GM23338 (cell line): ENCODE measurements around the gene RP2. TPM values are rescaled to one million over a fixed set of nuclear protein-coding genes. Genes with fewer than 3 reads are reported as not detected.

ENCODE experiments used
- ATAC-seq: fragments of 200-7000 bp; cut with Tn5 transposase; 3 replicates; pipeline ENCODE4 v1.9.1; 2020
- DNase-seq: peaks from one replicate; pipeline ENCODE4 v3.0.0-alpha.2; 2015; ENCODE audit warnings: low spot score
- H2AFZ ChIP-seq: fragments of 200-600 bp; sonication (generic); 2 replicates; pipeline ENCODE4 v1.8.0; 2016; ENCODE audit warnings: antibody characterized with exemption, mild to moderate bottlenecking, moderate library complexity
- H3F3A ChIP-seq: fragments of 200-600 bp; sonication (generic); replicated peaks from 2 replicates; pipeline ENCODE4 v1.8.0; 2017; ENCODE audit warnings: antibody characterized with exemption, mixed run types, low read depth
- H3K27ac ChIP-seq: fragments of 200-600 bp; sonication (generic); 2 replicates; pipeline ENCODE4 v1.6.1; 2016; ENCODE audit warnings: low read depth
- H3K27me3 ChIP-seq: fragments of 200-600 bp; sonication (generic); 2 replicates; pipeline ENCODE4 v1.8.0; 2016; ENCODE audit warnings: mild to moderate bottlenecking, mixed run types, moderate library complexity; ENCODE audit not compliant: insufficient read depth
- H3K36me3 ChIP-seq: fragments of 200-600 bp; sonication (generic); 2 replicates; pipeline ENCODE4 v1.8.0; 2016; ENCODE audit warnings: mild to moderate bottlenecking; ENCODE audit not compliant: insufficient read depth
- H3K4me1 ChIP-seq: fragments of 200-600 bp; sonication (generic); 2 replicates; pipeline ENCODE4 v1.8.0; 2016; ENCODE audit warnings: mild to moderate bottlenecking, moderate library complexity; ENCODE audit not compliant: insufficient read depth
- H3K4me2 ChIP-seq: fragments of 200-600 bp; sonication (generic); 2 replicates; pipeline ENCODE4 v1.7.1; 2017; ENCODE audit warnings: mixed run types
- H3K4me3 ChIP-seq: fragments of 200-600 bp; sonication (generic); 2 replicates; pipeline ENCODE4 v1.6.1; 2016; ENCODE audit warnings: mixed run types
- H3K79me2 ChIP-seq: fragments of 200-600 bp; sonication (generic); replicated peaks from 2 replicates; pipeline ENCODE4 v1.8.0; 2017; ENCODE audit warnings: mild to moderate bottlenecking; ENCODE audit not compliant: insufficient read depth
- H3K9me2 ChIP-seq: fragments of 200-600 bp; sonication (generic); 2 replicates; pipeline ENCODE4 v1.8.0; 2017; ENCODE audit not compliant: insufficient read depth
- H4K20me1 ChIP-seq: fragments of 200-600 bp; sonication (generic); replicated peaks from 2 replicates; pipeline ENCODE4 v1.8.0; 2017; ENCODE audit warnings: mild to moderate bottlenecking; ENCODE audit not compliant: insufficient read depth
- H3K27ac Mint-ChIP-seq: 2 replicates; pipeline ENCODE4 v1.8.0; 2020; ENCODE audit warnings: inconsistent platforms, mild to moderate bottlenecking, moderate library complexity, mixed read lengths
- H3K27me3 Mint-ChIP-seq: 3 replicates; pipeline ENCODE4 v1.8.0; 2022; ENCODE audit warnings: low read depth, mild to moderate bottlenecking, moderate library complexity, mixed read lengths, inconsistent platforms; ENCODE audit not compliant: insufficient read depth, poor library complexity
- H3K36me3 Mint-ChIP-seq: 3 replicates; pipeline ENCODE4 v1.8.0; 2021; ENCODE audit warnings: low read depth, mild to moderate bottlenecking, inconsistent platforms, moderate library complexity, mixed read lengths
- H3K4me1 Mint-ChIP-seq: 3 replicates; pipeline ENCODE4 v1.8.0; 2020; ENCODE audit warnings: mild to moderate bottlenecking, inconsistent platforms, mixed read lengths
- H3K4me3 Mint-ChIP-seq: 3 replicates; pipeline ENCODE4 v1.8.0; 2021; ENCODE audit warnings: moderate library complexity, mild to moderate bottlenecking, inconsistent platforms, mixed read lengths
- H3K9me3 Mint-ChIP-seq: 3 replicates; pipeline ENCODE4 v1.8.0; 2020; ENCODE audit warnings: moderate library complexity, mild to moderate bottlenecking, inconsistent platforms, mixed read lengths
- CREB1 ChIP-seq: fragments of 250-450 bp; sonication (Bioruptor Pico); IDR thresholded peaks from 2 replicates; pipeline ENCODE4 v1.5.0; 2020; ENCODE audit warnings: low read depth, mild to moderate bottlenecking, moderate library complexity
- CTCF ChIP-seq, 2 experiments: fragments of 200-600 bp in 1 of 2; sonication (generic) in 1 of 2; conservative IDR thresholded peaks; 2 replicates each; pipeline versions ENCODE4 v1.5.1 to v1.6.1; 2016 to 2017; ENCODE audit warnings: antibody characterized with exemption in 2 of 2, low read depth in 2 of 2, mild to moderate bottlenecking in 2 of 2, moderate library complexity in 1 of 2
- EZH2 ChIP-seq: fragments of 200-600 bp; sonication (generic); IDR thresholded peaks from one replicate; pipeline ENCODE4 v1.8.0; 2017; ENCODE audit warnings: antibody characterized with exemption, mild to moderate bottlenecking, low read depth; ENCODE audit not compliant: unreplicated experiment
- EZH2phosphoT487 ChIP-seq: fragments of 200-600 bp; sonication (generic); IDR thresholded peaks from one replicate; pipeline ENCODE4 v1.8.1; 2018; ENCODE audit warnings: antibody characterized with exemption; ENCODE audit not compliant: unreplicated experiment
- JUNB ChIP-seq: IDR thresholded peaks from one replicate; pipeline ENCODE4 v1.6.1; 2016; ENCODE audit warnings: antibody characterized with exemption; ENCODE audit not compliant: unreplicated experiment
- NANOG ChIP-seq: IDR thresholded peaks from 2 replicates; pipeline ENCODE4 v1.6.1; 2016; ENCODE audit warnings: antibody characterized with exemption, borderline replicate concordance
- POLR2AphosphoS5 ChIP-seq: IDR thresholded peaks from 2 replicates; pipeline ENCODE4 v1.6.1; 2016; ENCODE audit warnings: antibody characterized with exemption, low read depth
- STAT1 ChIP-seq: IDR thresholded peaks from one replicate; pipeline ENCODE4 v1.6.1; 2016; ENCODE audit warnings: antibody characterized with exemption; ENCODE audit not compliant: unreplicated experiment
- ZNF114 ChIP-seq: fragments of 250-450 bp; sonication (Bioruptor Pico); IDR thresholded peaks from 2 replicates; pipeline ENCODE4 v1.5.0; 2020; ENCODE audit warnings: mild to moderate bottlenecking, moderate library complexity
- ZNF331 ChIP-seq: fragments of 250-450 bp; sonication (Bioruptor Pico); IDR thresholded peaks from 2 replicates; pipeline ENCODE4 v1.5.0; 2020; ENCODE audit warnings: low read depth, mild to moderate bottlenecking, moderate library complexity
- ZNF462 ChIP-seq: fragments of 250-450 bp; sonication (Bioruptor Pico); IDR thresholded peaks from 2 replicates; pipeline ENCODE4 v1.5.0; 2020; ENCODE audit warnings: mild to moderate bottlenecking, moderate library complexity
- polyA plus RNA-seq: library from polyadenylated mRNA; unstranded; fragments of >200 nt; fragmentation: Nextera tagmentation; extraction: Ambion mirVana; gene quantifications from 2 replicates; pipeline ENCODE4 v1.2.1, GENCODE V29; 2016
- total RNA-seq: library from RNA; depleted of rRNA; stranded (reverse); fragments of >200 nt; shearing (Covaris generic); gene quantifications from 2 replicates; pipeline ENCODE4 v1.2.3, GENCODE V29; 2014

The RP2 gene
- total and polyA plus RNA-seq, 2 experiments from 2014 or later: 4.5 to 12.1 TPM

GRCh38 chrX:46811121-46811520, 25.7 kb upstream of the RP2 start:
- Histone ChIP-seq H3K79me2 (no peaks in the 10 kb centered on the region), H3K27me3 (no peaks in the 10 kb centered on the region), H3K27ac (no peak overlapping the region), H3K4me3 (no peak overlapping the region), H3K4me2 (no peak overlapping the region), H2AFZ (no peak overlapping the region), H3K36me3 (no peaks in the 10 kb centered on the region), H3F3A (no peaks in the 10 kb centered on the region), H3K9me2 (no peaks in the 10 kb centered on the region), H4K20me1 (no peaks in the 10 kb centered on the region), H3K4me1 (no peaks in the 10 kb centered on the region)
- peaks cover 5% of the 10 kb centered on the region for H3K27me3 Mint-ChIP-seq
- no peak overlapping the region for H3K4me3 Mint-ChIP-seq
- DNase-seq: no peak
- peaks cover 7% of the 10 kb centered on the region; the same call in 2 of the 3 replicates for H3K4me1 Mint-ChIP-seq
- H3K36me3 Mint-ChIP-seq: no peaks in the 10 kb centered on the region
- H3K9me3 Mint-ChIP-seq: no peaks in the 10 kb centered on the region
- TF ChIP-seq JUNB (no peak), EZH2 (no peak), NANOG (no peak), ZNF114 (CRISPR knock-in tag) (no peak)
- no peak for ATAC-seq
- H3K27ac Mint-ChIP-seq: no peak overlapping the region

- no peaks in the 10 kb centered on the region for H3F3A ChIP-seq
- DNase-seq (no peak), ATAC-seq (no peak)
- H3K4me1 ChIP-seq: no peaks in the 10 kb centered on the region
- no peaks in the 10 kb centered on the region for H3K27me3 ChIP-seq
- no peak overlapping the region for H3K4me3 ChIP-seq
- no peaks in the 10 kb centered on the region for H3K9me2 ChIP-seq
- Mint-ChIP-seq H3K27ac (no peak overlapping the region), H3K27me3 (peaks cover 5% of the 10 kb centered on the region), H3K4me3 (no peak overlapping the region), H3K9me3 (no peaks in the 10 kb centered on the region), H3K4me1 (peaks cover 7% of the 10 kb centered on the region; the same call in 2 of the 3 replicates), H3K36me3 (no peaks in the 10 kb centered on the region)
- H3K36me3 ChIP-seq: no peaks in the 10 kb centered on the region
- no peaks in the 10 kb centered on the region for H4K20me1 ChIP-seq
- no peak overlapping the region for H3K4me2 ChIP-seq
- no peak overlapping the region for H3K27ac ChIP-seq
- H2AFZ ChIP-seq: no peak overlapping the region
- no peaks in the 10 kb centered on the region for H3K79me2 ChIP-seq
- TF ChIP-seq STAT1 (no peak), CTCF (conservative IDR thresholded peaks at IDR 0.05; ENCODE audit: low read depth in 2 of 2) (no peak), ZNF331 (CRISPR knock-in tag) (no peak), NANOG (no peak), ZNF462 (no peak), ZNF114 (CRISPR knock-in tag) (no peak), JUNB (no peak), CREB1 (CRISPR knock-in tag) (no peak), POLR2AphosphoS5 (no peak), EZH2phosphoT487 (no peak), EZH2 (no peak)
These were observed 24.4 kb upstream of the RP2 start for GRCh38 chrX:46812445-46812844.
